Hematopoietic multipotent progenitor cell treated with erythropoietin and hydrocortisone succinate and interleukin-3 and kit ligand, for 17 days (in vitro differentiated cells): ENCODE measurements around the gene MAGEA2.
"Not testable (repeated sequence)": the region's sequence is repeated elsewhere in the genome, so short reads cannot be mapped to it uniquely, and the experiment has no call there.

Experiments used
- DNase-seq: peaks from one replicate; pipeline ENCODE4 v3.0.0-alpha.2; 2015; ENCODE audit warnings: low spot score

The MAGEA2 gene

GRCh38 chrX:152709173-152709572 lies 44.5 kb downstream of the MAGEA2 start, which contains the start of gene CSAG2:
TSS of gene CSAG2 (minus strand) at chrX:152709273. CDS start at chrX:152709112, 161 bp downstream.
- DNase-seq: not testable (repeated sequence)

GRCh38 chrX:152706500-152706899 lies 47.1 kb downstream of the MAGEA2 start:
- DNase-seq: not testable (repeated sequence)

GRCh38 chrX:152700390-152700789 lies 53.3 kb downstream of the MAGEA2 start:
- DNase-seq: not testable (repeated sequence)
